CD14-positive monocyte (primary cell): Measurements from ENCODE around the gene TSPAN32. TPM values are rescaled to one million over a fixed set of nuclear protein-coding genes. Genes with fewer than 3 reads are reported as not detected.

Experiments
- DNase-seq, 3 donors: peaks; one replicate each; pipeline ENCODE4 v3.0.0-alpha.2; 2011 to 2022
- H2AFZ ChIP-seq: 2 replicates; pipeline ENCODE4 v1.6.0; 2012; ENCODE audit warnings: mild to moderate bottlenecking, low read depth, low read length, inconsistent platforms; ENCODE audit not compliant: insufficient read depth, poor library complexity, severe bottlenecking
- H3K27ac ChIP-seq, 2 donors: 1 replicate in 1 of 2; 2 replicates in 1 of 2; pipeline ENCODE4 v1.5.1; 2012 to 2013; ENCODE audit warnings: low read length in 2 of 2, control low read depth in 1 of 2, inconsistent platforms in 1 of 2, low read depth in 1 of 2, mild to moderate bottlenecking in 1 of 2
- H3K27me3 ChIP-seq, 2 donors: one replicate each; pipeline versions ENCODE4 v1.6.0 to v1.6.1; 2011 to 2013; ENCODE audit warnings: low read length in 2 of 2; ENCODE audit not compliant: control insufficient read depth in 2 of 2, insufficient read depth in 2 of 2
- H3K36me3 ChIP-seq, 2 donors: replicated peaks in 1 of 2; 1 replicate in 1 of 2; 2 replicates in 1 of 2; pipeline versions ENCODE4 v1.5.1 to v1.6.1; 2012 to 2013; ENCODE audit warnings: low read length in 2 of 2, control low read depth in 1 of 2, inconsistent platforms in 1 of 2, mild to moderate bottlenecking in 1 of 2; ENCODE audit not compliant: insufficient read depth in 2 of 2, control insufficient read depth in 1 of 2
- H3K4me1 ChIP-seq, 2 donors: 1 replicate in 1 of 2; 2 replicates in 1 of 2; pipeline versions ENCODE4 v1.5.1 to v1.6.1; 2012 to 2013; ENCODE audit warnings: low read length in 2 of 2, control low read depth in 1 of 2, inconsistent platforms in 1 of 2, mild to moderate bottlenecking in 1 of 2, moderate library complexity in 1 of 2; ENCODE audit not compliant: insufficient read depth in 2 of 2, control insufficient read depth in 1 of 2
- H3K4me2 ChIP-seq: replicated peaks from 2 replicates; pipeline ENCODE3; 2012; ENCODE audit warnings: low read length, moderate library complexity, mild to moderate bottlenecking; ENCODE audit not compliant: poor library complexity, severe bottlenecking; ENCODE audit errors: extremely low read depth
- H3K4me3 ChIP-seq, 3 experiments: fragments of 200-600 bp in 1 of 3; sonication (generic) in 1 of 3; replicated peaks in 1 of 3; 1 replicate in 2 of 3; 2 replicates in 1 of 3; pipeline ENCODE4 v1.5.1; 2011 to 2013; ENCODE audit warnings: low read length in 3 of 3, mild to moderate bottlenecking in 3 of 3, control low read depth in 2 of 3, low read depth in 2 of 3, inconsistent platforms in 1 of 3, moderate library complexity in 1 of 3
- H3K79me2 ChIP-seq: 2 replicates; pipeline ENCODE4 v1.6.0; 2012; ENCODE audit warnings: mild to moderate bottlenecking, control low read depth, inconsistent platforms, low read length, moderate library complexity; ENCODE audit not compliant: insufficient read depth
- H3K9ac ChIP-seq: 2 replicates; pipeline ENCODE4 v1.6.0; 2017; ENCODE audit warnings: low read length, mild to moderate bottlenecking; ENCODE audit not compliant: insufficient read depth, poor library complexity, severe bottlenecking
- H3K9me3 ChIP-seq, 2 donors: replicated peaks in 1 of 2; 1 replicate in 1 of 2; 2 replicates in 1 of 2; pipeline versions ENCODE4 v1.5.1 to v1.6.1; 2012 to 2013; ENCODE audit warnings: low read length in 2 of 2, control low read depth in 1 of 2; ENCODE audit not compliant: control insufficient read depth in 1 of 2, insufficient read depth in 1 of 2
- H4K20me1 ChIP-seq: 2 replicates; pipeline ENCODE4 v1.6.0; 2012; ENCODE audit warnings: mild to moderate bottlenecking, low read length, control low read depth, moderate library complexity; ENCODE audit not compliant: insufficient read depth
- H3K27ac Mint-ChIP-seq, 7 donors: one replicate each; pipeline ENCODE4 v1.8.0; 2020; ENCODE audit warnings: mild to moderate bottlenecking in 7 of 7, mixed read lengths in 7 of 7, moderate library complexity in 6 of 7, inconsistent platforms in 2 of 7
- H3K27me3 Mint-ChIP-seq, 3 donors: one replicate each; pipeline ENCODE4 v1.8.0; 2021 to 2022; ENCODE audit warnings: low read depth in 3 of 3, mild to moderate bottlenecking in 3 of 3, mixed read lengths in 3 of 3, moderate library complexity in 3 of 3, inconsistent platforms in 1 of 3
- H3K36me3 Mint-ChIP-seq, 2 donors: one replicate each; pipeline ENCODE4 v1.8.0; 2020; ENCODE audit warnings: mixed read lengths in 2 of 2, inconsistent platforms in 1 of 2, mild to moderate bottlenecking in 1 of 2
- H3K4me1 Mint-ChIP-seq: one replicate; pipeline ENCODE4 v1.8.0; 2020; ENCODE audit warnings: mild to moderate bottlenecking, mixed read lengths
- H3K4me3 Mint-ChIP-seq, 2 donors: one replicate each; pipeline ENCODE4 v1.8.0; 2020; ENCODE audit warnings: mild to moderate bottlenecking in 2 of 2, mixed read lengths in 2 of 2, moderate library complexity in 1 of 2
- H3K9me3 Mint-ChIP-seq, 7 donors: one replicate each; pipeline ENCODE4 v1.8.0; 2020 to 2022; ENCODE audit warnings: mixed read lengths in 7 of 7, mild to moderate bottlenecking in 6 of 7, moderate library complexity in 6 of 7, inconsistent platforms in 2 of 7
- WGBS: methylation state at CpG from one replicate; pipeline ENCODE4 v1.1.5; 2013; ENCODE audit warnings: missing lambda C conversion rate; ENCODE audit not compliant: insufficient coverage; 5-methylcytosine and 5-hydroxymethylcytosine counted together
- intact Hi-C, 2 donors: fragments of 100-400 bp; cut with micrococcal nuclease; formaldehyde crosslinking; loops; one replicate each; pipeline versions ENCODE4 v1.15.0 to v1.15.1; 2023
- polyA plus RNA-seq, 3 donors: library from polyadenylated mRNA; depleted of rRNA in 1 of 3; unstranded in 2 of 3; stranded (reverse) in 1 of 3; fragments of 300-500 nt in 2 of 3; fragments of >200 nt in 1 of 3; fragmentation: Illumina TruSeq in 2 of 3; gene quantifications; 1 replicate in 2 of 3; 2 replicates in 1 of 3; pipeline ENCODE4 v1.2.3, GENCODE V29; 2012 to 2021
- TF ChIP-seq, protein P1 (sequence below): fragments of 200-600 bp; IDR thresholded peaks from one replicate; pipeline ENCODE4 v1.8.0; 2022; ENCODE audit warnings: antibody characterized with exemption, mild to moderate bottlenecking

Gene TSPAN32
- polyA plus RNA-seq, 3 donors = 34.8 to 136 (median 82.5) TPM

DNA sequence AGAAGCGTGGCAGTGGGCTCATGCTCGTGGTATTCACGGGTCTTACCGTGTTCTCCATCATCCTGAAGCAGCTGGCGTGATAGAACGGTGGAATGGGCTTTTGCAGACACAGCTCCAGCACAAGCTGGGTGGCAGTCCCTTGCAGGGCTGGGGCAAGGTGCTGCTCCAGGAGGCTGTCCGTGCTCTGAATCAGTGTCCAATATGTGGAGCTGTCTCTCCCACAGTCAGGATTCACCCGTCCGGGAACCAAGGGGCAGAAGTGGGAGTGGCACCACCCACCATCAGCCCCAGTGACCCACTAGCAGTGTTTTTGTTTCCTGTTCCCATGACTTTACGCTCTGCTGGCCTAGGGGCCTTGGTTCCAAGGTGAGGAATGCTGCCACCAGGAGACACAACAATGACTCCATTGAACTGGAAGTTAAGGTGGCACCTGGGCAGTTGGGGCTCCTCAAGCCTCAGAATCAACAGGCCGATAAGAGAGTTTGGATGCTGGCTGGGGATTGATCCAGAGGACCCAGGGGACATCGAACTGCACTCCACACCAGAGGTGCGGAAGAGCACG lies 58.3 kb downstream of the TSPAN32 start:
- Histone ChIP-seq H3K9me3 (no peaks in the 10 kb centered on the region), H3K4me1 (no peaks in the 10 kb centered on the region), H3K4me2 (no peak overlapping the region), H3K27me3 (no peaks in the 10 kb centered on the region), H3K36me3 (no peaks in the 10 kb centered on the region), H2AFZ (no peak overlapping the region), H3K9ac (no peak overlapping the region), H3K79me2 (no peaks in the 10 kb centered on the region), H4K20me1 (no peaks in the 10 kb centered on the region), H3K4me3 (no peak overlapping the region), H3K27ac (no peak overlapping the region)
- H3K4me3 Mint-ChIP-seq = no peak overlapping the region
- WGBS = 93% methylated on average over 14 of the region's 14 CpGs
- no peak overlapping the region for H3K27ac Mint-ChIP-seq
- intact Hi-C loops = no loop called here
- DNase-seq = no peak
- TF ChIP-seq, protein P1, sequence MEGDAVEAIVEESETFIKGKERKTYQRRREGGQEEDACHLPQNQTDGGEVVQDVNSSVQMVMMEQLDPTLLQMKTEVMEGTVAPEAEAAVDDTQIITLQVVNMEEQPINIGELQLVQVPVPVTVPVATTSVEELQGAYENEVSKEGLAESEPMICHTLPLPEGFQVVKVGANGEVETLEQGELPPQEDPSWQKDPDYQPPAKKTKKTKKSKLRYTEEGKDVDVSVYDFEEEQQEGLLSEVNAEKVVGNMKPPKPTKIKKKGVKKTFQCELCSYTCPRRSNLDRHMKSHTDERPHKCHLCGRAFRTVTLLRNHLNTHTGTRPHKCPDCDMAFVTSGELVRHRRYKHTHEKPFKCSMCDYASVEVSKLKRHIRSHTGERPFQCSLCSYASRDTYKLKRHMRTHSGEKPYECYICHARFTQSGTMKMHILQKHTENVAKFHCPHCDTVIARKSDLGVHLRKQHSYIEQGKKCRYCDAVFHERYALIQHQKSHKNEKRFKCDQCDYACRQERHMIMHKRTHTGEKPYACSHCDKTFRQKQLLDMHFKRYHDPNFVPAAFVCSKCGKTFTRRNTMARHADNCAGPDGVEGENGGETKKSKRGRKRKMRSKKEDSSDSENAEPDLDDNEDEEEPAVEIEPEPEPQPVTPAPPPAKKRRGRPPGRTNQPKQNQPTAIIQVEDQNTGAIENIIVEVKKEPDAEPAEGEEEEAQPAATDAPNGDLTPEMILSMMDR = no peak
- H3K9me3 Mint-ChIP-seq = peaks cover 0 to 3% (median 0%) of the 10 kb centered on the region in 7 donors
- no peaks in the 10 kb centered on the region for H3K4me1 Mint-ChIP-seq
- H3K36me3 Mint-ChIP-seq = no peaks in the 10 kb centered on the region
- H3K27me3 Mint-ChIP-seq = peaks cover 8 to 16% (median 11%) of the 10 kb centered on the region in 3 donors

DNA sequence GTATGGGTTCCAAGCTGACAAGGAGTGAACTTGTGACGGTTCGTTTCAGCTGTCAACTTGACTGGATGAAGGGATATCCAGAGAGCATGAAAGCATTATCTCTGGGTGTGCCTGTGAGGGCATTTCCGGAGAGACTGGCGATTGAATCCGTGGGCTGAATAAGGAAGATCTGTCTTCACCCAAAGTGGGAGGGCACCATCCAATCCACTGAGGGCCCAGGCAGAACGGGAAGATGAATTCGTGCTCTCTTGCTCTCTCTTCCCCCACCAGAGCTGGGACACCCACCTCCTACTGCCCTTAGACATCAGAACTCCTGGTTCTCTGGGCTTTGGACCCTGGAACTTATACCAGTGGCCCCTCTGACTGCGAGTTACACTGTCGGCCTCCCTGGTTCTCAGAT lies 59.8 kb downstream of the TSPAN32 start:
- H3K9ac ChIP-seq = no peak overlapping the region
- H3K27me3 ChIP-seq = peaks cover 0 to 2% of the 10 kb centered on the region in 2 donors
- Mint-ChIP-seq H3K27me3 (peaks cover 9 to 24% (median 16%) of the 10 kb centered on the region in 3 donors), H3K4me3 (no peak overlapping the region), H3K36me3 (no peaks in the 10 kb centered on the region), H3K4me1 (peaks cover 4% of the 10 kb centered on the region), H3K27ac (no peak overlapping the region), H3K9me3 (peaks cover 0 to 3% (median 0%) of the 10 kb centered on the region in 7 donors)
- no peak overlapping the region for H3K27ac ChIP-seq
- H4K20me1 ChIP-seq = no peaks in the 10 kb centered on the region
- 91% methylated on average over 7 of the region's 9 CpGs for WGBS
- no peaks in the 10 kb centered on the region for H3K4me1 ChIP-seq
- H3K9me3 ChIP-seq = no peaks in the 10 kb centered on the region
- H2AFZ ChIP-seq = no peak overlapping the region
- intact Hi-C loops = no loop called here
- no peak overlapping the region for H3K4me3 ChIP-seq
- H3K79me2 ChIP-seq = no peaks in the 10 kb centered on the region
- DNase-seq = no peak
- H3K4me2 ChIP-seq = no peak overlapping the region
- no peaks in the 10 kb centered on the region for H3K36me3 ChIP-seq
- TF ChIP-seq, protein P1 = no peak
